ENCODE data around the gene WNT3A. TPM values are rescaled to one million over a fixed set of nuclear protein-coding genes. Genes with fewer than 3 reads are reported as not detected.
A peak's percentile ranks its signal among the peaks of the same experiment; 100 is the strongest.

Gene WNT3A
- total RNA-seq, 4 donors from 2014 or later = not detected

DNA sequence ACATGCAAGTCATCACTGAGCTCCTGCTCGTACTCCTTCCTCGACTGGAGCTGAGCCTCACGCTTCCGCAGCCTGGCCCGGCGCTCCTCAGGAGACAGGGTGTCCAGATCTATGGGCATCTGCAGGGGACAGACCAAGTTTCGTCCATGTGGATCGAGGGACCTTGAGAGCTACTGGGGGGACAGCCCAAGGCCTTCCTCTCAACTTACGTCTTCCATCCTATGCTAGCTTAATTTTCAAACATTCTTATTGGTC, 99.9 kb downstream of the WNT3A start:
- intact Hi-C loops (cut with DNase I; ENCODE audit: low total_unique reads) = no loop called here
- no peak for DNase-seq
- peaks cover 0 to 22% of the 10 kb centered on the region in 2 donors for H3K4me1 ChIP-seq
- no peak overlapping the region for H3K27ac ChIP-seq
- no peak overlapping the region for H3K4me3 ChIP-seq
- H3K27me3 ChIP-seq = no peaks in the 10 kb centered on the region
- H3K9me3 ChIP-seq = no peaks in the 10 kb centered on the region
- no peaks in the 10 kb centered on the region for H3K36me3 ChIP-seq
- no peak for TF ChIP-seq POLR2A (IDR thresholded peaks at IDR 0.05)
- TF ChIP-seq, protein P1, sequence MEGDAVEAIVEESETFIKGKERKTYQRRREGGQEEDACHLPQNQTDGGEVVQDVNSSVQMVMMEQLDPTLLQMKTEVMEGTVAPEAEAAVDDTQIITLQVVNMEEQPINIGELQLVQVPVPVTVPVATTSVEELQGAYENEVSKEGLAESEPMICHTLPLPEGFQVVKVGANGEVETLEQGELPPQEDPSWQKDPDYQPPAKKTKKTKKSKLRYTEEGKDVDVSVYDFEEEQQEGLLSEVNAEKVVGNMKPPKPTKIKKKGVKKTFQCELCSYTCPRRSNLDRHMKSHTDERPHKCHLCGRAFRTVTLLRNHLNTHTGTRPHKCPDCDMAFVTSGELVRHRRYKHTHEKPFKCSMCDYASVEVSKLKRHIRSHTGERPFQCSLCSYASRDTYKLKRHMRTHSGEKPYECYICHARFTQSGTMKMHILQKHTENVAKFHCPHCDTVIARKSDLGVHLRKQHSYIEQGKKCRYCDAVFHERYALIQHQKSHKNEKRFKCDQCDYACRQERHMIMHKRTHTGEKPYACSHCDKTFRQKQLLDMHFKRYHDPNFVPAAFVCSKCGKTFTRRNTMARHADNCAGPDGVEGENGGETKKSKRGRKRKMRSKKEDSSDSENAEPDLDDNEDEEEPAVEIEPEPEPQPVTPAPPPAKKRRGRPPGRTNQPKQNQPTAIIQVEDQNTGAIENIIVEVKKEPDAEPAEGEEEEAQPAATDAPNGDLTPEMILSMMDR (IDR thresholded peaks at IDR 0.05) = no peak

DNA sequence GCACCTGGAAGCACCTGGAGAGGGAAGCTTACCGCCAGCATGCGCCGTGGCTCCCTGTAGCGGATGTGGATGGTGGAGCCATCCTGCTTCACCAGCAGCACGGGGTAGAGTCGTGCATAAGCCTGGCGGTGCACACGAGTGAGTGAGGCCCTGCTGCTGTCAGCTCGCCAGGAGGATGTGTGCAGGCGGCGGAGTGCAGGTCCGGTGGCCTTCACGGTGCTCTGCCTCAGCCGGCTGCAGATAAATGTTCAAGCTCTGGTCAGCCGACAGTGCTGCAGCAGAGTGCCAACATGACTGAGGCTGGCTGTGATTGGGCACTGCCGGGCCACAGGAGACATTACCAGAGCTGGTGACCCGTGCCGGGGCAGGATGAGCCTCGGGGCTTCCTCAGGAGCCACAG, 100.8 kb downstream of the WNT3A start:
- Histone ChIP-seq H3K36me3 (no peaks in the 10 kb centered on the region), H3K4me3 (no peak overlapping the region), H3K27me3 (no peaks in the 10 kb centered on the region), H3K9me3 (no peaks in the 10 kb centered on the region), H3K27ac (no peak overlapping the region), H3K4me1 (peaks cover 0 to 16% of the 10 kb centered on the region in 2 donors)
- no peak for DNase-seq
- intact Hi-C loops (cut with DNase I; ENCODE audit: low total_unique reads) = no loop called here
- TF ChIP-seq, protein P1 (IDR thresholded peaks at IDR 0.05) = no peak
- TF ChIP-seq POLR2A (IDR thresholded peaks at IDR 0.05) = no peak

DNA sequence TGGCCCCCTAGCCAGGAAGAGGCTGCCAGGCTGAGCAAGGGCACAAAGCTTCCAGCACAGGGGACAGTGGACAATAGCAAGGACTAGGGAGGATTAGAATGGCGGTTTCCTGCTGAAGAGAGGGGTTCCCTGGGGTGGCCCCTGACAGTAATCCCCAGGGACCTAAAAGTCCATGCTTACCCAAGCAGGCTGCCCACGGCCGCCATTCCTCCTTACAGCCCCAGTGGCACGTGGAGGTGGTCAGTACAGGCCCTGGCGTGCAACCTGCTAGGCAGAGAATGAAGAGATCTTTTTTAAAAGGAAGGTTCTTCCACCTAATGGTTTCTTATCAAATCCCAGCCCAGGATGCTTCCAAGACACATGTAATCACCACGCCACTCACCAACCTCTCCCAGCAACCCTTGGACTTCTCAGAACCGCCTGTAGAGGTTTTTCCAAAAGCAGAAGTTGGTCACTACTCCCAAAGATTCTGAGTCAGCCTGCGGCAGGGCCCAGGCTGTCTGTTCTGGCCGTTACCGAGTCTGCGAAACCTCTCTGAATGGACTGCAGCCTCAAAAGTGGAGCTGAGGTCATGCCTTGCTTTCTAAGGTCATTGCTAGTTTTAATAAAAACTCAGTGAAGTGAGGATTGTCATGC, 101.4 kb downstream of the WNT3A start:
- peak overlapping the region; percentile 94 to 97 for H3K27ac ChIP-seq
- peaks cover 0 to 16% of the 10 kb centered on the region in 2 donors for H3K4me1 ChIP-seq
- TF ChIP-seq POLR2A (IDR thresholded peaks at IDR 0.05) = no peak
- no peaks in the 10 kb centered on the region for H3K36me3 ChIP-seq
- intact Hi-C loops (cut with DNase I; ENCODE audit: low total_unique reads) = no loop called here
- no peak for DNase-seq
- peak overlapping the region; percentile 71 to 82 for H3K4me3 ChIP-seq
- H3K9me3 ChIP-seq = no peaks in the 10 kb centered on the region
- no peaks in the 10 kb centered on the region for H3K27me3 ChIP-seq

DNA sequence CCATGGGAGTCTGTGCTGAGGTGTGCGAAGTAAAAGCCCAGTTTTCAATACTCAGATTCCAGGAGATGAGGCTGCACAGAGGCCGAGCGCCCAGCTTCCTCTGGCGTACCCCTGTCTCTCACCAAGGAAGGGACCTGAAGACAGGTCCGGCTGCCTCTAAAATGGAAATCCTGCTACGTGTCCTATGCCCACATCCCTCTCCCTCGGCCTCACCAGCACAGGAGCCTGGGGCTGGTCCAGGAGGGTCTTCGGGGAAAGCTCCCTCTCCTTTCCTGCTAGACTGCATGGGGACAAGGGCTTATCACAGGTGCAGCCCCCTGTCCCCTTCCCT, 101.9 kb downstream of the WNT3A start:
- TF ChIP-seq, protein P1 (IDR thresholded peaks at IDR 0.05) = no peak
- no peak for TF ChIP-seq POLR2A (IDR thresholded peaks at IDR 0.05)
- intact Hi-C loops (cut with DNase I; ENCODE audit: low total_unique reads) = no loop called here
- Histone ChIP-seq H3K27ac (peak overlapping the region; percentile 94 to 97), H3K4me1 (peaks cover 0 to 13% of the 10 kb centered on the region in 2 donors), H3K36me3 (no peaks in the 10 kb centered on the region), H3K9me3 (no peaks in the 10 kb centered on the region), H3K27me3 (no peaks in the 10 kb centered on the region), H3K4me3 (peak overlapping the region; percentile 71 to 82)
- no peak for DNase-seq

DNA sequence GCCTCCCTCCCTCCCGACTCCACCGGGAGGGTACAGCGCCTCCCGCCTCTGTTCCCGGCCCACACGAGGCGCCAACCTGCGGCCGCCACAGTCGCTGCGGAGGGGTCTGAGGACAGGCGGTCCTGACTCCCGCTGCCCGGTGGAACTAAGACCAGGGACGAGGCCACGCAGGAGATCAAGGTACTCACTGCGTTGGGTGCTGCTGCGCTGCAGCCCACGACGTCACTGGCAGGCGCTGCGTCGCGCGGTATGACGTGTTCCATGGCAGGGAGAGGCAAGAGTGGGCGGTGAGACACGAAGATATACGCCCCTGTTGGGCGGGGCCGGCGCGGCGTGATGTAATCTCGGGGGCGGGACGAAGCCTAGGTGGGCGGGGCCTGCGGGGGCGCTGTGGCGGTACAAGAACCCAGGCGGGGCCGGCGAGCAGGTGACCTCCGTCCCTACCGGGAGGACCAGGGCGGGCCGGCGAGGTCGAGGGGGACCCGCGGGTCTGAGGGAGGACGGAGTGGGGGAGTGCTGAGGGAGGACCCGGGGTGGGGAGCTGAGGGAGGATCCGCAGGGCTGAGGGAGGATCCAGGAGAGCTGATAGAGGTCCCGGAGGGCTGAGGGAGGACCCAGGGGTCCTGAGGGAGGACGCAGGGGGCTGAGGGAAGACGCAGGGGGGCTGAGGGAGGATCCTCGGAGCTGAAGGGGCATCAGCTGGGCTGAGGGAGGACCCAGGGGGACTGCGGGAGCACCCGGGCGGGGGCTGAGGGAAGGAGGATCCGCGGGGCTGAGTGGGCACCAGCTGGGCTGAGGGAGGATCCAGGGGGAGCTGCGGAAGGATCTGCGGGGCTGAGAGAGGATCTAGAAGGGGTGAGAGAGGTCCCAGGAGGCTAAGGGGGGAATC, 102.5 kb downstream of the WNT3A start, which contains the start of gene MRPL55:
TSS of gene MRPL55 (minus strand) at position 227 of the 889 bp plus-strand sequence. CDS start 1,039 bp downstream, outside the sequence.
- peak; percentile 97 to 100 for DNase-seq
- peak within 1 kb of the TSS; percentile 71 to 82 for H3K4me3 ChIP-seq
- peaks cover 0 to 12% of the 10 kb centered on the region in 2 donors for H3K4me1 ChIP-seq
- peak within 1 kb of the TSS; percentile 94 to 97 for H3K27ac ChIP-seq
- H3K27me3 ChIP-seq = no peaks in the 10 kb centered on the region
- TF ChIP-seq, protein P1 (IDR thresholded peaks at IDR 0.05) = peak in 2 of 4 experiments; percentile 14 to 19
- TF ChIP-seq POLR2A (IDR thresholded peaks at IDR 0.05) = peak; percentile 93 to 96
- H3K36me3 ChIP-seq = no peaks in the 10 kb centered on the region
- intact Hi-C loops (cut with DNase I; ENCODE audit: low total_unique reads) = no loop called here
- no peaks in the 10 kb centered on the region for H3K9me3 ChIP-seq
